Measurements from ENCODE around the gene RNF220.
"Not testable (repeated sequence)": the region's sequence is repeated elsewhere in the genome, so short reads cannot be mapped to it uniquely, and the experiment has no call there.

The RNF220 gene

GRCh38 chr1:44696789-44697345, 291.8 kb downstream of the RNF220 start:
- FAIRE-seq (no peak), DNase-seq (ENCODE audit: insufficient read length, low spot score) (no peak)
- TF ChIP-seq POLR2A (IDR thresholded peaks at IDR 0.05; ENCODE audit: low read depth, low read length): no peak

GRCh38 chr1:44698138-44698537, 293.1 kb downstream of the RNF220 start:
- DNase-seq (ENCODE audit: insufficient read length, low spot score) (no peak), FAIRE-seq (no peak)
- no peak for TF ChIP-seq POLR2A (IDR thresholded peaks at IDR 0.05; ENCODE audit: low read depth, low read length)

DNA sequence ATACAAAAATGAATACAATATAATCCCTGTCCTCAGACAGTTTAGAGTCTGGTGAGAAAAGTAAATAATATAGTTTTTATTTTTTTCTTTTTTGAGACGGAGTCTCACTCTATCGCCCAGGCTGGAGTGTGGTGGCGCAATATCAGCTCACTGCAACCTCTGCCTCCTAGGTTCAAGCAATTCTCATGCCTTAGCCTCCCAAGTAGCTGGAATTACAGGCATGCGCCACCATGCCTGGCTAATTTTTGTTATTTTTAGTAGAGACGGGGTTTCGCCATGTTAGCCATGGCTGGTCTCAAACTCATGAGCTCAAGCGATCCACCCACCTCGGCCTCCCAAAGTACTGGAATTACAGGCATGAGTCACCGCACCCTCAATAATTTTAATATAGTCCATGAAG, 294.3 kb downstream of the RNF220 start:
- not testable (repeated sequence) for FAIRE-seq; DNase-seq (ENCODE audit: insufficient read length, low spot score)

DNA sequence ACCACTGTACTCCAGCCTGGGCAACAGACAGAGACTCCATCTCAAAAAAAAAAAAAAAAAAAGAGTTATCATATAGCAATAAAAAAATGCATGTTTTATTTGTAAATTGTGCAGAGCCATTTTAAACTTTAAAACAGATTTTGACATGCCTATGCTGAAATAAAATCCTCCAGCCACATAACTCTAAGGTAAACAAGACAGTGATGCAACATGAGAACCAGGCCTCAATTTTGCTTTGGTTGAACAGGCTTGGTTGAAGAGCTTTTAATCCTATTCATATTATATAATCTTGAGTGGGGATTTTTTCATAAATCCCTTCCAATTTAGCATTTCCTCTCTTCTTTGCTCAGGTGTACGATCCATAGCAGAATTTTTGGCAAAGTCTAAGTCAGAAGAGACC, 295.5 kb downstream of the RNF220 start:
- no peak for TF ChIP-seq POLR2A (IDR thresholded peaks at IDR 0.05; ENCODE audit: low read depth, low read length)
- no peak for FAIRE-seq
- DNase-seq (ENCODE audit: insufficient read length, low spot score): no peak

GRCh38 chr1:44701141-44701573, 296.1 kb downstream of the RNF220 start:
- no peak for TF ChIP-seq POLR2A (IDR thresholded peaks at IDR 0.05; ENCODE audit: low read depth, low read length)
- DNase-seq (ENCODE audit: insufficient read length, low spot score): no peak
- FAIRE-seq: no peak
